NT2/D1 (cell line): ENCODE measurements around the gene CERCAM.
A peak's percentile ranks its signal among the peaks of the same experiment; 100 is the strongest.
"Not testable (repeated sequence)": the region's sequence is repeated elsewhere in the genome, so short reads cannot be mapped to it uniquely, and the experiment has no call there.

Experiments used
- DNase-seq: peaks from one replicate; pipeline ENCODE4 v3.0.0-alpha.2; 2011; ENCODE audit warnings: low read depth, low spot score
- H3K27me3 ChIP-seq: 2 replicates; pipeline ENCODE4 v1.6.0; 2011; ENCODE audit warnings: mild to moderate bottlenecking; ENCODE audit not compliant: insufficient read length, insufficient read depth
- H3K36me3 ChIP-seq: 2 replicates; pipeline ENCODE4 v1.6.1; 2011; ENCODE audit warnings: mild to moderate bottlenecking, low read length, mixed read lengths; ENCODE audit not compliant: insufficient read depth, insufficient read length
- H3K4me1 ChIP-seq: 2 replicates; pipeline ENCODE4 v1.5.1; 2011; ENCODE audit not compliant: insufficient read depth, insufficient read length
- H3K4me3 ChIP-seq: 2 replicates; pipeline ENCODE4 v1.5.1; 2011; ENCODE audit warnings: low read depth; ENCODE audit not compliant: insufficient read length
- H3K9ac ChIP-seq: 2 replicates; pipeline ENCODE4 v1.6.0; 2011; ENCODE audit warnings: low read depth; ENCODE audit not compliant: insufficient read length
- H3K9me3 ChIP-seq: 2 replicates; pipeline ENCODE4 v1.5.1; 2011; ENCODE audit warnings: mild to moderate bottlenecking, low read length; ENCODE audit not compliant: insufficient read depth
- SUZ12 ChIP-seq: IDR thresholded peaks from 2 replicates; pipeline ENCODE4 v1.6.1; 2011; ENCODE audit not compliant: insufficient read length, insufficient read depth; ENCODE audit errors: extremely low read depth
- YY1 ChIP-seq: IDR thresholded peaks from 2 replicates; pipeline ENCODE4 v1.6.1; 2011; ENCODE audit not compliant: insufficient read length, insufficient read depth
- ZNF274 ChIP-seq: IDR thresholded peaks from 2 replicates; pipeline ENCODE4 v1.6.1; 2011; ENCODE audit warnings: mild to moderate bottlenecking, low read depth, low read length

CERCAM gene

DNA sequence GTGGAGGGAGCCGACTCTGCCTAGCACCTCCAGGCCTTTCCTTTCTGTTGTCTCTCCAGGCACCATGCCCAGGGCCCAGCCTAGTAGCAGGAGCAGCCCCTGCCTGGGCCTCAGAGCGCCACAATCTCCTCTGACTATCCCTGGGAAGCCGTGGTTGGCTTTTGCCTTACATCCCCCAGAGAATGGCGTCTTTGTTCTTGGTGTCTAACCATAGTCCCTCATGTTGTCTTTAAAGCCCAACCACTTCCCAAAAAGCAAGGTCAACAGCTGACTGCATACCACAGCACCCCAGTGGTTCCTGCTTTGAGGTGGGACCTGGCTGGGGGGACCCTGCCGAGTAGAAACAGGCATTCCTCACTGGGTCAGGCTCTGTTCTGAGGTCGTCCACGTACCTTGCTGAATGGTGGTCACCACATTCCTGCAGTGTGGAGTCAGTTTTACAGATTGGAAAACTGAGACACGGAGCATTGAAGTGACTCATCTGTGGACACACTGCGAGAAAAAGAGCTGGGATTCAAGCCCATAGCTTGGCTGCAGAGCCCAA lies 13.7 kb upstream of the CERCAM start:
- no peak for TF ChIP-seq YY1
- TF ChIP-seq ZNF274 = no peak
- TF ChIP-seq SUZ12 = no peak
- H3K9me3 ChIP-seq = no peaks in the 10 kb centered on the region
- no peak overlapping the region for H3K4me3 ChIP-seq
- no peak overlapping the region for H3K9ac ChIP-seq
- peaks cover 36% of the 10 kb centered on the region for H3K4me1 ChIP-seq
- no peak for DNase-seq
- peaks cover 62% of the 10 kb centered on the region for H3K27me3 ChIP-seq
- H3K36me3 ChIP-seq = no peaks in the 10 kb centered on the region

DNA sequence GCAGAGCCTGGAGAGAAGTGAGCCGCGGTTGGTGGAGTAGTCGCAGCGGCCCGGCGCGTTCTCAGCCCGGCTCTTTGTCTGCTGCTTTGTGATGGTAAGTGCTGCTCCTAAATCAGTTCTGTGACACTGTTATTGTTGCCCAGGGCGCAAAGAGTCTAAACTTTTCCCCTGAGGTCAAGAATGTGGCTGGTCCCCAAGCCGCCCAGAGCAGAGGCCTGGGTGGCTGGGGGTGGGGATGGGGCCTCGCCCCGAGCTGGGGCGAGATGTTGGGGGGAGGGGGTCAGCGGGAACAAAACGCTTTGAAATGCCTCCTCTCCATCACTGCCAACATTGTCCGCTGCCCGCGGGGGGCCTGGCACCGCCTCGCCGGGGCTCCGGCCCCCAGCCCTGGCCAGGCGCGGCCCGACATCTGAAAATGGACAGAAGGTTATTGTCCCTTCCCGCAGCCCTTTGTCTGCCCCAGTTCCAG lies 11.7 kb upstream of the CERCAM start:
- TF ChIP-seq YY1 = no peak
- TF ChIP-seq ZNF274 = no peak
- no peak for TF ChIP-seq SUZ12
- Histone ChIP-seq H3K9me3 (no peaks in the 10 kb centered on the region), H3K9ac (peak overlapping the region; percentile 68), H3K4me3 (peak overlapping the region; percentile 0), H3K36me3 (no peaks in the 10 kb centered on the region), H3K4me1 (peaks cover 39% of the 10 kb centered on the region), H3K27me3 (peaks cover 64% of the 10 kb centered on the region)
- DNase-seq = peak; percentile 81

GRCh38 chr9:128409450-128409849 lies 11.2 kb upstream of the CERCAM start:
- H3K36me3 ChIP-seq = no peaks in the 10 kb centered on the region
- TF ChIP-seq ZNF274 = no peak
- TF ChIP-seq SUZ12 = no peak
- no peak for TF ChIP-seq YY1
- H3K4me1 ChIP-seq = peaks cover 39% of the 10 kb centered on the region
- peak overlapping the region; percentile 68 for H3K9ac ChIP-seq
- no peaks in the 10 kb centered on the region for H3K9me3 ChIP-seq
- peaks cover 64% of the 10 kb centered on the region for H3K27me3 ChIP-seq
- no peak for DNase-seq
- H3K4me3 ChIP-seq = peak overlapping the region; percentile 0

DNA sequence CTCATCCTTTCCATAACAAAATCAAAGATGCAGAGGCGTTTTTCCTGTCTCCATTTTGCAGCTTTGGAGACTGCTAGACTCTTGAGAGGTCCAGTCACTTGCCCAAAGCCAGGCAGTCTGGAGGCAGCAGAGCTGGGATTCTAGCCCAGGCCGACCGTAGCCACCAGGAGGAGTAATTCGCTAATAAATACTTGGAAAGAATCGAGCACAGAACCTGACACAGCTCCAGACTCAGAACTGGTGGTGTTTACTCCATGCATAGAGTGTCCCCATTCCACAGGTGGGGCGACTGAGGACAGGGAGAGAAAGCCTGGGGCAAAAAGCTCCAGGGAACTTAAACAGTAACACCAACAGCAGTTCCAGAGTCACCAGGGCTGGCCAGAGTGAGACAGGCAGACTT lies 10.7 kb upstream of the CERCAM start:
- H3K27me3 ChIP-seq = peaks cover 66% of the 10 kb centered on the region
- H3K36me3 ChIP-seq = no peaks in the 10 kb centered on the region
- TF ChIP-seq YY1 = no peak
- TF ChIP-seq ZNF274 = no peak
- TF ChIP-seq SUZ12 = no peak
- H3K4me3 ChIP-seq = no peak overlapping the region
- peaks cover 35% of the 10 kb centered on the region for H3K4me1 ChIP-seq
- no peak for DNase-seq
- H3K9me3 ChIP-seq = no peaks in the 10 kb centered on the region
- H3K9ac ChIP-seq = peak overlapping the region; percentile 68

- Histone ChIP-seq H3K27me3 (peaks cover 54% of the 10 kb centered on the region), H3K4me3 (no peak overlapping the region), H3K9me3 (no peaks in the 10 kb centered on the region), H3K9ac (no peak overlapping the region), H3K4me1 (peaks cover 32% of the 10 kb centered on the region), H3K36me3 (no peaks in the 10 kb centered on the region)
- DNase-seq = no peak
- TF ChIP-seq SUZ12 (no peak), ZNF274 (no peak), YY1 (no peak)
Observed at GRCh38 chr9:128411364-128412119, 9.1 kb upstream of the CERCAM start.

DNA sequence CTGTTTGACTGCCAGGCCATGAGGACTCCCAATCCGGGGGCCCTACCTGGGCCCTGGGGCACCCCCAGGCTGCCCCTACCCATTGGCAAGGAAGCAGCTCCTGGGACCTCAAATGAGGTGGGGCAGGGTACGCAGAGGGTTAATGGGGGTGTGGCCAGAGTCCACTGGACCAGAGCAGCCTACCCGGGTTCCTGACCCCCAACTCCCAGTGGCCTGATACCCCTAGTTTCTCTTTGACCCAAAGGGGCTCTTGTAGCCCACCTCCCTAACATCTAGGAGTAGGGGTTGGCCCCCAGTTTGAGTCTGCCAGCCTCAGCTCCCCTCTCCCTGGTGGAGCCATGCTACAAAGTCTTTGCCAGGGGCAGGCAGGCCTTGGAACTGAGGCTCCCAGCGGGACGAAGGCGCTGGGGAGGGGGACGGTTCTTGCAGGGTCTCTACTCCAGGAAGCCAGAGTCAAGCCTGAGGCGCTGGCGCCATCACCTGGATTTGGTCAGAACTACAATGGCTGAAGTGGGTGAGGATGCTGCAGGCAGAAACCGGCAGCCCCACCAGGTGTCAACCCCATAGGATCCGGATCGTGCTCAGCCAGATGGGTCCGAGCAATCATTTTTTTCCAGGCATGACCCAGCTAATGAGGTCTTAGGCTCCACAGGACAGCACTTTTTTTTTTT lies 8.4 kb upstream of the CERCAM start:
- DNase-seq = peak; percentile 89
- Histone ChIP-seq H3K9ac (no peak overlapping the region), H3K36me3 (no peaks in the 10 kb centered on the region), H3K27me3 (peaks cover 50% of the 10 kb centered on the region), H3K4me1 (peaks cover 26% of the 10 kb centered on the region), H3K4me3 (no peak overlapping the region), H3K9me3 (no peaks in the 10 kb centered on the region)
- TF ChIP-seq SUZ12 = no peak
- TF ChIP-seq ZNF274 = no peak
- TF ChIP-seq YY1 = no peak

DNA sequence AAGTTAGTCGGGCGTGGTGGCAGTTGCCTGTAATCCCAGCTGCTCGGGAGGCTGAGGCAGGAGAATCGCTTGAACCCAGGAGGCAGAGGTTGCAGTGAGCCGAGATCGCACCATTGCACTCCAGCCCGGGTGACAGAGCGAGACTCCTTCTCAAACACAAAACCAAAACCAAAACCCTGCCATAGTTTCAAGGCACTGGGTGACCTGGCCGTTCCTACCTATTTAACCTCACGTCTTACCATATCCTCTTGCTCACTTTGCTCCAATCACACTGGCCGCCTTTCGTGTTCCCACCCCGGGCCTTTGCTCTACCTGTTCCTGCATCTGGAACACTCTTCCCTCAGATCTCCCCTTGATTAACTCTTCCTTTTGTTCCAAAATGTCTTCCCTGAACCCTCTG lies 6.9 kb upstream of the CERCAM start:
- H3K27me3 ChIP-seq = peaks cover 50% of the 10 kb centered on the region

More for the DNA sequence above, 6.9 kb upstream of the CERCAM start:
- DNase-seq, H3K9ac ChIP-seq, H3K9me3 ChIP-seq, H3K36me3 ChIP-seq, H3K4me3 ChIP-seq: not testable (repeated sequence)
- peaks cover 21% of the 10 kb centered on the region for H3K4me1 ChIP-seq
